GM11168 (cell line): ENCODE data around the gene IER5.
"Not testable (repeated sequence)": the region's sequence is repeated elsewhere in the genome, so short reads cannot be mapped to it uniquely, and the experiment has no call there.

Experiments
- in situ Hi-C: fragments of 300-500 bp; cut with MboI; formaldehyde crosslinking; loops from one replicate; pipeline ENCODE4 v1.12.0; 2022; ENCODE audit warnings: low sequenced_read_pairs; ENCODE audit not compliant: unreplicated experiment

Gene IER5

DNA sequence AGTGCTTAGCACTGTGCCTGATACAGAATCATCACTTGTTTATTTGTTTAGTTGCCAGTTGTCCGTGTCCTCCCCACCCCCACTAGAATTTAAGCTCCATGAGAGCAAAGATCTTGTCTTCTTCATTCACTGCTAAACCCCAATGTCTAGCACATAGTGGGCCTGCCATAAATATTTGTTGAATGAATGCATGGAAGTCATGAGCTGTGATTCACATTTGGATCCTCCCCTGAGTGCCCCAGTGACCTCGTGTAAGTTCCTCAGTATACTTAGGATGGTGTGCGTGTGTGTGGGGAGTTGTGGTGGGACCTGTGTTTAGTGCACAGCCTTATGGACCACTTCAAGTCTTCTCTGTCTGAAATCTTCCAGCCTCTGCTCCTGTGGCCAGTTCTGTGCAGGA lies 23.1 kb downstream of the IER5 start:
- in situ Hi-C loops, result no loop called here

DNA sequence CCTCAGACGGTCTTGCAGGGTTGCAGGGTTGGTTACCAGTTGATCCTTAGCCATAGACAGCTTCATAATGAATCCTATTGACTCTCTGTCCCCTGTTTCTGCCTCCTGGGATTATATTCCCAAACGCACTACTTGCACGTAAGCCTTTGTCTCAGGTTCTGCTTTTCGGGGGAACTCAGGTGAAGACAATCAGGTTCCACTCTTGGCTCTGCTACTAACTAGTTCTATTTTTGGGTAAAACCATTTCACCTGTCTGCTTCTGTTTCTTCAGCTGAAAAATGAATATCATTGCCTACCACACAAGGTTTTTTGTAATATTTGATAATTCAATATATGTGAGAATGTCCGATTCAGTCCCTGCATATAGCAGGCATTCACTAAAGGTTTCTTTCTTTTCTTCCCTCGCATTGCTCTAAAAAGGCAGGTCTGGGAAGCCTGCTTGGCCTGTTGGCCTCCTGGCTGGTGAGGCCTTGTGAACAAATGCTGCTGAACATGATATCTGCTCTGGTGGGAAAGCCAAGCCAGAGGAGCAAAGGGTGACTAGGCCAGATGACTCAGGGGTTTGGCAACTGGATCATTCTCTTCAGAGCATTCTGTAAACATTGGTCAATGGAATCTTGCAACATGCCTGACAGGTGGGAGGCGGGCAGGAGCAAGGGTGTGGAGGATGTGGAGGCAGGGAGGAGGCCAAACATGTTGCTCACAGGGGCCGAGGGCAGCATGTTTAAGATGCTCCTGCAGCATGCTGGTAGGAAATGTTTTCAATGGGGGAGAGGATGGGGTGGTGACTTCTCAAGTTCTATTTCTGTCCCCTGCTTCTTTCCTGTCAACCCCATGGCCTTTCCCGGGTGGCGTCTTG lies 23.8 kb downstream of the IER5 start:
- in situ Hi-C loops, result no loop called here

GRCh38 chr1:181113059-181113641 lies 24.6 kb downstream of the IER5 start:
- in situ Hi-C loops, result no loop called here

- in situ Hi-C loops, result no loop called here
Measured at GRCh38 chr1:181114574-181115367, 26.3 kb downstream of the IER5 start.

DNA sequence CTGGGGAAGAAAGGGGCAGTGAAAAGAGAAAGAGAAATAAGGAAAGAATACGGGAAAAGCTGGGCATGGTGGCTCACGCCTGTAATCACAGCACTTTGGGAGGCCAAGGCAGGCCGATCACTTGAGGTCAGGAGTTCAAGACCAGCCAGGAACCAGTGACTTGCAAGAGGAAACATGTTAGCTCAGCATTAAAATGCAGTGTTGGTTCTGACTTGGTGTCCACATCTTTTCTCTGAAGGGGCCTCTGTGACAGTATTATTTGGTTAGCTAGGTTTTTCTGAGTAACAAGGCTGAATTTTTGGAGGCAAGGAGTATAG lies 26.8 kb downstream of the IER5 start:
- in situ Hi-C loops, result no loop called here

GRCh38 chr1:181115971-181116370 lies 27.5 kb downstream of the IER5 start:
- in situ Hi-C loops, result not testable (repeated sequence)

- in situ Hi-C loops, result no loop called here
Measured at GRCh38 chr1:181116819-181117390, 28.4 kb downstream of the IER5 start.

DNA sequence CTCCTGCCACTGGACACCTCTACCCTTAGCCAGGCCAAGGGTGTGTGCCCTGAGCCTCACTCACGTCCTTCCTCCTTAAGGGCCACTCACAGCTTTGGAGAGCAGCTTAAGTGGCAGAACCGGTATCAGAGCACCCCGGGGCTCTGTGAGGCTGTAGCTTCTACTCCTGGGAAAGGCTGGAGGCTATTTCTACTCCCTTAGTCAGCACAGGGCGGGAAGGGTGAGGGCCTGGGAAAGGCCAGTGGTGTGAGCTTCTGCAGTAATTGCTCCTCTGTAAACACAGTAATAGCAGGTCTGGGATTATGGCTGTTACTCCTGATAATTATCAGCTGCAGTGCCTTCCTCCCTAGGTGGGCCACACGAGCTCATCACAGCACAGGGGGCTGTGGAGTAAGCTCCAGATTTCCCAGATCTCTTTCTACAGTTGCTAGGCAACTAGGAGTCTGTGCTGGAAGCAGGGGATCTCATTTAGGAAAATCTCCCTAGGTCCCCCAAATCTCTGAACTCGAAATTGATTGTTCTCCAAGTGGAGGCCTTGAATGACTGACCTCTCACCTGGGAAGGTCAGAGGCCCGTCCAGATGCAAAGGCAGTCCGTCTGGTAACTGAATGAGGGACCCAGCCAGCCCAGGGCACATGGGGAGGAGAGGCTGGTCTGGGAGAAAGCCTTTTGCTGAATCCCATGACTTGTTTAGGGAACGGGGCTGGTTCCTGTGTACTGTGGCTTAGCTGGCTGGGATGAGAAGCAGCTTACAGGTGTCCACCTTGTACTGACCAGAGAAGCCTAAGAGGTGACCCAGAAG lies 29.3 kb downstream of the IER5 start:
- in situ Hi-C loops, result no loop called here

GRCh38 chr1:181119093-181119989 lies 30.8 kb downstream of the IER5 start:
- in situ Hi-C loops, result no loop called here

DNA sequence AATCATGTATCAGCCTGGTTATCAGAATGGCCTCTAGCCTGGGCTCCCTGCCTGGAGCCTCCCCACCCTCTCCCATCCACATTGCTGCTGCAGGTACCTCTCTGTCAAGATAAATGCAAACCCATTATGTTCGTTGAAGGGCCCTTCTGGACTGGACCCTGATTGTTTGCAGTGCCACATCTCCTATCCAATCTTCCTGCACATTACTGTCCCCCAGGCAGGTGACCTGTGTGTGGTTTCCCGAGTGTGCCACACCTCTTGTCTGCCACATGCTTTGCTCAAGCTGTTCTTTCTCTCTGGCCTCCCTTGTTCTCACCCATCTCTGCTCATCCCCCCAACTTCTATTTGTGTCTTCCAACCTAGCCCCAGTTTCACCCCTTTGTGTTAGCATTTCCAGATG lies 32.4 kb downstream of the IER5 start:
- in situ Hi-C loops, result no loop called here

DNA sequence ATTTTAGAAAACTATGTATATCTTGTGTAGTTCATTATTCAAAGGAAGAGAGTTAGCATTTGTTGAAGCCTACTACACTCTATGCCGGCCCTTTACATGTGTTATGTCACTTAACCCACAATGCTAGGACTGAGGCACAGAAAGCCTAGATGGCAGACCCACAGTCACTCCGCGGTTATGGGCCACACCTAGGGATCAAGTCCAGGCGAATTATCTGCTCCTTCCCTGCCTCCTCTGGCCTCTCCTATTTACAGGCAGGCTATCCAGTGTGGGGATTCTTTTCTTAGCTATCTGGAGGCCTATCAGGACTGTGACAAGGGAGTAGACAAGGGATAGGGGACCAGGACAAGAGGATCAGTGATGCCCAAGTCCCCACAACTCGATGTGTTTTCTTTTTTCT lies 33.0 kb downstream of the IER5 start:
- in situ Hi-C loops, result no loop called here

- in situ Hi-C loops, result no loop called here
Measured at GRCh38 chr1:181122222-181122621, 33.7 kb downstream of the IER5 start.

DNA sequence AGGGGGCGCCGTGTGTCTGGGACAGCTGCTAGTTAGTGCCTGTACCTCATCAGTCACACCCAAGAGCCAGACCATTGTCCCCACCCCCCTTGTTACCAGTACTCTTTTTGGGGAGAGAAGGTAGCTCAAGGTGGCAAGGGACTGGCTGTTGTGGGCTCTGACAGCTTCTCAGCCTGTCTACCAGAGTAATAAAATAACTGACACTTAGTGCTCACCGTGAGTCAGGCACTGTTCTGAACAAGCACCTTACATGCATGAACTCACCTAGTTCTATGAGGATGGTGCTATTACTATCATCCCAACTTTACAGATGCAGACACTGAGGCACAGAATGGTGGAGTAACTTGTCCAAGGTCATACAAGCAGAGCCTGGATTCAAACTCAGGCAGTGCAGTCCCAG lies 34.7 kb downstream of the IER5 start:
- in situ Hi-C loops, result no loop called here

DNA sequence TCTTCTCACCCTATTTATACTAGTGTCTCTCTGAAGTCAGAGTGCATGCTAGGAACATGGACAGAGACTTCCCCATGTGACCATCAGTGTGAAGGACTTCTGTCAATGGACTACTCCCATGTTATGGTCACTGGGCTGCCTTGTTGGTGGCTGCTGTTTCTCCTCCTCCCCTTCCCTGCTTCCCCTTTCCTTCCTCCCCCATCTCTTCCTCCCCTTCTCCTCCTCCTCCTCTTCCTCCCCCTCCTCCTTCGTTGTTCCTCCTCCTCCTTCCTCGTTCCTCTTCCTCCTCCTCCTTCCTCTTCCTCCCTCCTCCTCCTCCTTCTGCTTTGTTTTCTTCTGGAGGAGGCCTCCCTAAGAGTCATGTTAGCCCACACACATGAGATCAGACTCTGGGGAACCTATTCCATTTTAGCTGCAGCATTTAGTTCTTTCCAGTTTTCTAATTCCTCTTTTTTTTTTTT lies 35.8 kb downstream of the IER5 start:
- in situ Hi-C loops, result no loop called here

GRCh38 chr1:181126289-181126688 lies 37.8 kb downstream of the IER5 start:
- in situ Hi-C loops, result loop anchor here (25.0 kb wide), 1 partner anchor 89 kb away; the partner anchor contains the start of gene MR1

- in situ Hi-C loops, result loop anchor here (25.0 kb wide), 1 partner anchor 90 kb away; the partner anchor contains the start of gene MR1
Measured at GRCh38 chr1:181126871-181127587, 38.5 kb downstream of the IER5 start.

DNA sequence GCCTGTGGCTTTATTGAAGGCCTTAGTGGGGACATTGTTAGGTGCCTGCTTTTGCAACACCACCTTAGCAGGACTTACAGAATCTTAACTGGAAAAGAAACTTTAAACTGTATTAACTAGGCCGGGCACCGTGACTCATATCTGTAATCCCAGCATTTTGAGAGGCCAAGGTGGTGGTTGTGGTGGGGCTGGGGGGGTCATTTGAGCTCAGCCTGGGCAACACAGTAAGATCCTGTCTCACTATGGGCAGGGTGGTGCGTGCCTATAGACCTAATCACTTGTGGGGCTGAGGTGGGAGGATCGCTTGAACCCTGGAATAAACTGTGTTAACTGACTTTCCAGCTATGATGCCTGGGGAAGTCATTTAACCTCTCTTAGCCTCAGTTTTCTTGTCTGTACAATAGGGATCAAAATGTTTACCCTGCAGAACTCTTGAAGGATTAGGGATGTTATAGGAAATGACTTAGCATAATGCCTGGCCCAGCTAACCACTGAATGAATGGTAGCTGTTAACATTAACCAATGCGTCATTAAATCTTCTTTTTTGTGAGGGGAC lies 39.5 kb downstream of the IER5 start:
- in situ Hi-C loops, result loop anchor here (25.0 kb wide), 1 partner anchor 91 kb away; the partner anchor contains the start of gene MR1
